Measurements from ENCODE around the gene ARHGEF18.

Gene ARHGEF18

DNA sequence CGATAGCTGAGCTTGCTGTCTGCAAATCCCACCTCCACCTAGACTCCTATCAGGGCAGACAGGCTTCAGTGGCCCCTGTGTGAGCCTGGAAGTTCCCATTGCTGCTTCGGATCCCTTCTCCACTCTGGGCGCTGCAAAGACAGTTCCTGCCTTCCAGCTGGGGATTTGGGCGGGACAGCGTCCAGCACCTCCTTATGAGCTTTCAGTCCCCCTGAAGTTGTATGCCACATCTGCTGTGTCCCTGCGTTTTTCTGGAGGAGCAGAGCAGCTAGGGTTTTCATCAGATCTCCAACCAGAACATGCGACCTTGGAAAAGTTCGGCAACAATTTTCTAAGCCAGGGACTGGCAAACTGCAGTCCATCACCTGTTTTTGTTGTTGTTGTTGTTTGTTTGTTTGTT is 38.0 kb downstream of the ARHGEF18 start:
- DNase-seq = no peak

- DNase-seq = no peak
These were observed 42.5 kb downstream of the ARHGEF18 start for GRCh38 chr19:7391218-7391670.

DNA sequence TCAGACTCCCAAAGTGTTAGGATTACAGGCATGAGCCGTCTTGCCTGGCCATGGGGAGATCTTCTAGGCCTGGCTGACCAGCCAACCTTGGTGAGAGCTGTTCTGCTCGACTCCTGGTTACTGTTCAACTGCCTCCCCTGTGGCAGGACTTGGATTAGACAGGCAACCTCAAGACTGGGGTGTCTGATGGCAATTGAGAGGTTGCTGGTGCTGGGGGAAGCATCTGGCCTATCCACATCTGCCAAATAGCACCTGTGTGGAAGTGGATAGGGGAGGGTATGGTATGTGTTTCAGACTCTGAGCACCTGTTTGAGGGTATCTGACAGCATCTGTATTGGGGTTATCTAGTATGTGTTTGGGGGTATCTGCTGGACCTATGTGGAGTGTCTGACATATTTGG is 44.7 kb downstream of the ARHGEF18 start:
- DNase-seq = no peak

GRCh38 chr19:7393939-7394730 is 45.4 kb downstream of the ARHGEF18 start:
- peak; percentile 52 for DNase-seq

DNA sequence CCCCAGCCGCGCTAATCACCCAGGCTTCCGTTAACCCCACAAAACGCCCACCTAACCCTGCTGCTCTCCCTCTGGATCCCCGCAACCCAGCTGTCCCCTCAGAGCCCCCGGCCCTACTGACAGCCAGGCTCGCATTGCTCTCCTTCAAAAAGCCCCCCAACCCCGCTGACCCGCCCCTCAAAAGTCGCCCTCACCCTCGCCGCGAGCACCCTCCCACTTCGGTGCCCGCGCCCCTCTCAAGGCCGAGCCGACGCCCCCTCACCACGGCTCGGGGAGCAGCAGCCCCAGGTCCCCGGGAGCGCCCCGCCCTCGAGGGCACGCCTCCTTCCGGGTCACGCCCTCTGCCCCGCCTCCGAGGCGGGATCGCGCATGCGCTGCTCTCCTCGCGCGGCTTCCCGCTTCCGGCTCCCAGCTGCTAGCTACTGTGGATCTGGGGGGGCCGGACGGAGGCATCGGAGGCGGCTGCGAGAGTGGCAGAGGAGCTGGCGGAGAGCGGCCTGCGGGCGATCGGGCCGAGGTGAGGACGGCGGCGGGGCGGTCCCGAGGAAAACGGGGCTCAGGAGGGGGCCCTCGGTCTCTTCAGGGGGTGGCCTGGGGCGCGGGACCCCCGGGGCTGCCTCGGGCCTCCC is 46.1 kb downstream of the ARHGEF18 start:
- DNase-seq = peak; percentile 96

DNA sequence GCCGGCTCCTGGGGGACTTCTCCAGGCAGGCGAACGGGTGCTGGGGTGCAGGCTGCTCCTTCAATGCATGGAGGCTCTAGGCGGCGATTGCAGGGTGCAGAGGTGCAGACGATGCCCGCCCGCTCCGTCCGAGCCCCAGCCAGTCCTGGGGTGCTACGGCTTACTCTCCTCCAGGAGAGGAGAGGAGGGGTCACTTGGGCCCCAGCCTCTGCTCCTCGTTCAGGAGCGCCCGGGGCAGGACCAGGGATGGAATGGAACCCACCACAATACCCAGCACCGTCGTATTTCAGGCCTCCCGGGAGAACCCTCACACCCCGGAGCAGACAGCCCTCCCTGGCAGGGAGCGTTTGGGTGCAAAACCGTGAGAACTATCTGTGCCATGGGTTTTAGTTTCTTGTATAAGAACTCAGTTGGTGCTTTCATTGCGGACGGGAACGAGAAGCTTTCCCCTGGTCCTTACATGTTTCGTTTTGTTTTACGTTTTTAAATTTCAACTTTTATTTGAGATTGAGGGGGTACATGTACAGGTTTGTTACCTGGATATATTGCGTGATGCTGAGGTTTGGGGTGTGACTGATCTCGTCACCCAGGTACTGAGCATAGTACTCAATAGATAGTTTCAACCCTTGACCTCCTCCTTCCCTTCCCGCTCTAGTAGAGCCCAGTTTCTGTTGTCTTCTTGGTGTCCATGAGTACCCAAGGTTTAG is 46.8 kb downstream of the ARHGEF18 start:
- peak; percentile 19 for DNase-seq

GRCh38 chr19:7397687-7398086 is 49.0 kb downstream of the ARHGEF18 start:
- DNase-seq = no peak
